DOHH2 (cell line): ENCODE data around the gene PARVB.

Experiments
- H3F3A ChIP-seq: fragments of 200-600 bp; sonication (generic), shearing (Covaris generic); 2 replicates; pipeline ENCODE4 v1.6.0; 2016; ENCODE audit warnings: antibody characterized with exemption, mild to moderate bottlenecking; ENCODE audit not compliant: control insufficient read depth, insufficient read depth
- H3K27ac ChIP-seq: fragments of 200-600 bp; sonication (generic); 2 replicates; pipeline ENCODE4 v1.5.1; 2014; ENCODE audit warnings: low read depth, mild to moderate bottlenecking, low read length, moderate library complexity
- H3K27me3 ChIP-seq: fragments of 200-600 bp; sonication (generic); 2 replicates; pipeline ENCODE4 v1.6.1; 2014; ENCODE audit warnings: mild to moderate bottlenecking, low read length, mixed read lengths; ENCODE audit not compliant: control insufficient read depth
- H3K36me3 ChIP-seq: fragments of 200-600 bp; sonication (generic); 2 replicates; pipeline ENCODE4 v1.6.1; 2014; ENCODE audit warnings: mild to moderate bottlenecking, low read length, moderate library complexity, mixed read lengths; ENCODE audit not compliant: control insufficient read depth
- H3K4me1 ChIP-seq: fragments of 200-600 bp; sonication (generic); 2 replicates; pipeline ENCODE4 v1.6.1; 2014; ENCODE audit warnings: mild to moderate bottlenecking, low read length, mixed read lengths; ENCODE audit not compliant: control insufficient read depth
- H3K4me2 ChIP-seq: fragments of 200-600 bp; sonication (generic); 2 replicates; pipeline ENCODE4 v1.6.0; 2014; ENCODE audit warnings: mild to moderate bottlenecking, low read length, moderate library complexity
- H3K4me3 ChIP-seq: fragments of 200-600 bp; sonication (generic); 2 replicates; pipeline ENCODE4 v1.5.1; 2014; ENCODE audit warnings: mild to moderate bottlenecking, low read length, mixed read lengths
- H3K79me2 ChIP-seq: fragments of 200-600 bp; sonication (generic); 2 replicates; pipeline ENCODE4 v1.6.1; 2014; ENCODE audit warnings: mild to moderate bottlenecking, low read length, mixed read lengths; ENCODE audit not compliant: control insufficient read depth
- H3K9me2 ChIP-seq: fragments of 200-600 bp; sonication (generic); replicated peaks from 2 replicates; pipeline ENCODE4 v1.6.1; 2014; ENCODE audit warnings: mild to moderate bottlenecking, low read length, mixed read lengths; ENCODE audit not compliant: control insufficient read depth
- H3K9me3 ChIP-seq: fragments of 200-600 bp; sonication (generic); 2 replicates; pipeline ENCODE4 v1.6.1; 2014; ENCODE audit warnings: antibody characterized with exemption, low read length, mixed read lengths; ENCODE audit not compliant: control insufficient read depth, insufficient read depth
- H4K20me1 ChIP-seq: fragments of 200-600 bp; sonication (generic); 2 replicates; pipeline ENCODE4 v1.6.0; 2014; ENCODE audit warnings: low read depth, mild to moderate bottlenecking, antibody characterized with exemption, low read length, moderate library complexity; ENCODE audit not compliant: control insufficient read depth, insufficient read depth
- CTCF ChIP-seq: fragments of 200-600 bp; sonication (generic); IDR thresholded peaks from one replicate; pipeline ENCODE4 v1.5.1; 2014; ENCODE audit warnings: antibody characterized with exemption, mild to moderate bottlenecking, low read depth, low read length; ENCODE audit not compliant: poor library complexity, severe bottlenecking
- EZH2phosphoT487 ChIP-seq: fragments of 200-600 bp; sonication (generic); IDR thresholded peaks from 2 replicates; pipeline ENCODE4 v1.6.1; 2017; ENCODE audit warnings: borderline replicate concordance, mild to moderate bottlenecking, antibody characterized with exemption, low read length, moderate library complexity, mixed read lengths

The PARVB gene

GRCh38 chr22:44076825-44077224, 52.7 kb downstream of the PARVB start:
- H3K4me3 ChIP-seq: no peak overlapping the region
- H3K27ac ChIP-seq: no peak overlapping the region
- no peak for TF ChIP-seq EZH2phosphoT487
- TF ChIP-seq CTCF: no peak
- no peaks in the 10 kb centered on the region for H3F3A ChIP-seq
- peaks cover 4% of the 10 kb centered on the region; the same call in 1 of the 2 replicates for H3K27me3 ChIP-seq
- H3K79me2 ChIP-seq: no peaks in the 10 kb centered on the region
- H3K9me3 ChIP-seq: no peaks in the 10 kb centered on the region
- no peaks in the 10 kb centered on the region for H3K36me3 ChIP-seq
- H3K4me2 ChIP-seq: no peak overlapping the region
- H3K9me2 ChIP-seq: no peaks in the 10 kb centered on the region
- H3K4me1 ChIP-seq: no peaks in the 10 kb centered on the region
- H4K20me1 ChIP-seq: no peaks in the 10 kb centered on the region

- H3K4me3 ChIP-seq: no peak overlapping the region
Measured at GRCh38 chr22:44080936-44081861, 57.1 kb downstream of the PARVB start.

GRCh38 chr22:44082801-44083200, 58.7 kb downstream of the PARVB start:
- no peak overlapping the region for H3K27ac ChIP-seq
- no peaks in the 10 kb centered on the region for H3F3A ChIP-seq
- H3K27me3 ChIP-seq: peaks cover 4% of the 10 kb centered on the region; the same call in 1 of the 2 replicates
- no peak for TF ChIP-seq EZH2phosphoT487
- no peak for TF ChIP-seq CTCF
- no peaks in the 10 kb centered on the region for H3K36me3 ChIP-seq
- no peaks in the 10 kb centered on the region for H3K4me1 ChIP-seq
- H4K20me1 ChIP-seq: no peaks in the 10 kb centered on the region
- no peak overlapping the region for H3K4me2 ChIP-seq
- H3K9me3 ChIP-seq: no peaks in the 10 kb centered on the region
- H3K4me3 ChIP-seq: no peak overlapping the region
- no peaks in the 10 kb centered on the region for H3K79me2 ChIP-seq
- no peaks in the 10 kb centered on the region for H3K9me2 ChIP-seq

More at GRCh38 chr22:44080936-44081861, 57.1 kb downstream of the PARVB start:
- no peaks in the 10 kb centered on the region for H3F3A ChIP-seq
- no peaks in the 10 kb centered on the region for H3K4me1 ChIP-seq
- H3K4me2 ChIP-seq: no peak overlapping the region
- H3K27me3 ChIP-seq: peaks cover 4% of the 10 kb centered on the region; the same call in 1 of the 2 replicates
- no peaks in the 10 kb centered on the region for H3K9me3 ChIP-seq
- no peaks in the 10 kb centered on the region for H3K9me2 ChIP-seq
- H3K79me2 ChIP-seq: no peaks in the 10 kb centered on the region
- H3K36me3 ChIP-seq: no peaks in the 10 kb centered on the region
- no peak overlapping the region for H3K27ac ChIP-seq
- H4K20me1 ChIP-seq: no peaks in the 10 kb centered on the region
- TF ChIP-seq EZH2phosphoT487: no peak
- peak; percentile 93 for TF ChIP-seq CTCF
